T-helper 1 cell treated with Interleukin-12 subunit alpha and Interleukin-12 subunit beta and Interleukin-4 antibody, amounts not matched to agents 30 ng/mL and 1 ng/mL, for 36 hours (primary cell): Measurements from ENCODE around the gene KCNG2. TPM values are rescaled to one million over a fixed set of nuclear protein-coding genes. Genes with fewer than 3 reads are reported as not detected.
"Not testable (repeated sequence)": the region's sequence is repeated elsewhere in the genome, so short reads cannot be mapped to it uniquely, and the experiment has no call there.

Experiments used
- intact Hi-C: fragments of 100-400 bp; cut with micrococcal nuclease; formaldehyde crosslinking; loops from one replicate; pipeline ENCODE4 v1.15.1; 2024
- total RNA-seq: library from RNA; stranded (reverse); gene quantifications from 2 replicates; pipeline ENCODE4 v1.2.3, GENCODE V29; 2022

The KCNG2 gene
- total RNA-seq, 1 donor from 2014 or later = not detected

DNA sequence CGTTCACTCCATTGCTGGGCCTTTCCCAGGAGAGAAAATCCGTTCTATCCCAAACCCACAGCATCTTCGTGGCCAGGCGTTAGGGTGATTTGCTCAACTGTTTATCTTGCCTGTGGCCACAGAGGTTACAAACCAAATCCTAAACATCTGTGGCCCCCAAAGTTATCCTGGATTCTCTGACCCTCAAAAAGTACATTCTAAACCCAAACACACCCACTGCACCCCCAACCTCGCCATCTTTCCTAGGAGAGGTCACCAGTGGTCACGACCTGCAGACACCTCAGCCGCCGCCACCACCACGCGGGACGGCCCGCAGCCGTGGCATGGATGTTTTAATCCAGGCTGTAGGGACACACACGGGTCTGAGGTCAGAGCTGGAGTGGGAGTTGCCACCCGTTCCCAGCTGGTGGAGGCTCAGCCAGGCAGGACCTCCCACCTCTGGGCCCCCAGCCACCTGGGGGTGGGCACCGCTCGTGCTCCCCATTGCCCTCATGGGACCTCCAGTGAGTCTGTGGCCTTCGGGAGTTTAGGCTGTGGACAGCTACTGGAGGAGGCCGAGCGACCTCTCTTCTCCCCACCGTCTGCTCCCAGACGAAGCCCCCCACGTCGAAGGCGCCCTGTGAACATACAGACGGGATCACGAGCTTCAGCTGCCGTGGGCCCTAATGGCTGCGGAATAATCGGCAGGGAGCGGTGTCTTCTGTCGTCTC lies 72.0 kb downstream of the KCNG2 start:
- intact Hi-C loops = no loop called here

DNA sequence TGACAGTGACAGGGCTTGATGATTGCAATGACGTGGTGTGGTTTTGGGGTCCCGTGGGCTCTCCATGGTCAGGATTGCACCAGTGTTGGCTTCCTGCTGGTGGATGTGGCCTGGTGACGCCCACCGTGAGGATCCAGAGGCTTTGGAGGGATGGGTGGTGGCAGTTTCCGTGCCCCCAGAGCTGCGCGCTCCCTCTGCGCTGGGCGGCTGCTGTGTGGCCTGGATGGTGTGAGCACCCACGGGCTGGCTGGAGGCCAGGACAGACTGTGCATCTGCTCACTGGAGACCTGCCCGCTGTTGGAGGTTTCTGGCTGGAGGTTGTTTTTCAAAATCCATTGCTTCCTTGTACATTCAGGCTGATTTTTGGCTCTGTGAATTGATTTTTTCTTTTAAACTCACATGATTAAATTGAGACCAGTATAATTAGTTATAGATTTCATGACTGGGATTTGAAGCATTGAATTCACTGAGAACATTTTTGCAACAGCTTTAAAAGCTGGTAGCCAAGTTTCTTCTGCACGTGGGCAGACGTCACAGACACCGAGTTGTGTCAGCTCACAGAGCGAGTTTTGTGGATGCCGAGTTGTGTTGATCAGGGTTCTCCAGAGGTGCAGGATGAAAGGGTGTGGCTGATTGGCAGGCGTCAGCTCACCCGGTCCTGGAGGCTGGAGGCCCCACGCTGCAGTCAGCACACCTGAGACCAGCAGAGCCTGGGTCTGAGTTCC lies 72.7 kb downstream of the KCNG2 start:
- intact Hi-C loops = no loop called here

DNA sequence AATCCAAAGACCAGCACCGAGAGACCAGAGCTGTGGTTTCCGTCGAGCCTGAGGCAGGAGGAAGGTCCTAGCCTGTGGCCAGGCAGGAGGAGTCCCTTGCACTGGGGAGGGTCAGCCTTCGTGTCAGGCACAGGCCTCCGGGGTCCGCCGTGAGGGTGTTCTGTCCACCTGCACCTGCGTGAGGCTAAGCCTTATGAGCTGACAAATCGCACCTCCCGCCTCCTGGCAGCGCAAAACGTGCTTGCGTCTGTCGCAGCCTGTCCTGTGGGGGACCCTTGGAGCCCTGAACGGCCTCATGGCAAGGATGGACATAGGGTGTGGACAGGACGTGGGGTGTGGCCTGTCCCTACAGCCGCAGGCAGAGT lies 73.3 kb downstream of the KCNG2 start:
- intact Hi-C loops = no loop called here

DNA sequence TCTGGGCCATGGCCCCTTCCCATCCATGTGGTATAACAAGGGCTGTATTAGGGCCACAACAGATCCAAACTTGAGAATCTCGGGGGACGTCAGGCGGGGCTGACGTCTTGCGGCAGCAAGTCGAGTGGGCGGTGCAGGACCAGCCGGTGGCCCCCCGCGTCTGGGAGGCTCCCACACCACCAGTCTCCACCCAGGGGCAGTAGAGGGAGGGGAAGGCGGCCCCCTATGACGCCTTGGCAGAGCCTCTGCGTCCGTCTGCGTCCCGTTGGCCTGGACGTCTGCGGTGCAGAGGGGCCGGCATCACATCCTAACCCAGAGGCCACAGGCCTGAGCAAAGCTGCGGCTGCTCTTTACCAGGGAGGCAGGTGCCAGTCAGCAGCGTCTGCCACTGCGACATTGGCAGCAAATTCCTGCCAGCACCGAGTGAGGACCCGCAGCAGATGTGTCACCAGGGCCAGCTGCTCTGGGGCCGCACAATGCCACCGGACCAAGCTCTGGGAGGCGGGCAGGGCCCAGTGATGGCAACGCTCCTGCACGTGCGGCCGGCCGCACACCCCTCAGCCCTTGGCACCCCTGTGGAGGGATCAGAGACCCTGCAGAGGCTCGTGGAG lies 73.8 kb downstream of the KCNG2 start:
- intact Hi-C loops = no loop called here

DNA sequence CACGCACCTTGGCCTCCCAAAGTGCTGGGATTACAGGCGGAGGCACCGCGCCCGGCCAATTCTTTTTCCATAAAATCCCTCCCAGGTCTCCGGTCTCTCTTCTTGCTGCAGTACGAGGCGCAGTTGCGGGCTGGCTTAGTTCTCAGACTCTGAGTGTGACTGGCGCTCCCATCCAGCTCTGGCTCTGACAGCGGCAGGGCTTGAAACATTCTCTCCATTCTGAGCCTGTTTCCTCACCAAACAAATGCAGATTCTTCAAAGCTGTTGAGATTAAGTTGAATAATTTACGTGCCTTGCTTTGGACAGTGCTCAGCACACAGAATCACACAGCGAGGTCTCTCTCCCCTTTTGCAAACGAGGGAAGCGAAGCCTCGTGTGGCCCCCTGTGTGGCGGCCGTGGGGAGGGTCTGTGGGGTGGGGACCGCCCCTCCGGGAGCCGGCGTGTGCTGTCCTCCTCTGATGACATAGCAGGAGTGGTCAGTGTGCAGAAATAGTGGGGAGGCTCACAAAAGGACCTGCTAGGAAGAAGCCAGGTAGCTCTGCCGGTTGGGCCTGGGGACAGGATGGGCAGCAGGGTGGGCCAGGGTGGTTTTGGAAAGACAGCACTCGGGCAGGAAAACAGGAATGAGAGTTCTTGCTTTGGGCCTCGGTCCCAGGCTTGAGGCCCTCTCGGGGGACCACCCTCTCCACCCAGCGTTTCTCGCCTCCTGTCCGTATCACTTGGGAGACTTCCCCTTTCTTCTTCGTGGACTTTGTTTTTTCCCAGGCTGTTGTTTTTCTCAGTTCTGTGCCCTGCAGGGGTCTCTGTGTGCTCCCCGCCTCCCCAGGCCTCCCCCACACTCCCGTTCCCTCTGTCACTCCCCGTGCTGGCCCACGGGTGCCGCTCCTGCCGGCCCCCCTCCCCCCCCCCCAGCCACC lies 75.0 kb downstream of the KCNG2 start:
- intact Hi-C loops = no loop called here

DNA sequence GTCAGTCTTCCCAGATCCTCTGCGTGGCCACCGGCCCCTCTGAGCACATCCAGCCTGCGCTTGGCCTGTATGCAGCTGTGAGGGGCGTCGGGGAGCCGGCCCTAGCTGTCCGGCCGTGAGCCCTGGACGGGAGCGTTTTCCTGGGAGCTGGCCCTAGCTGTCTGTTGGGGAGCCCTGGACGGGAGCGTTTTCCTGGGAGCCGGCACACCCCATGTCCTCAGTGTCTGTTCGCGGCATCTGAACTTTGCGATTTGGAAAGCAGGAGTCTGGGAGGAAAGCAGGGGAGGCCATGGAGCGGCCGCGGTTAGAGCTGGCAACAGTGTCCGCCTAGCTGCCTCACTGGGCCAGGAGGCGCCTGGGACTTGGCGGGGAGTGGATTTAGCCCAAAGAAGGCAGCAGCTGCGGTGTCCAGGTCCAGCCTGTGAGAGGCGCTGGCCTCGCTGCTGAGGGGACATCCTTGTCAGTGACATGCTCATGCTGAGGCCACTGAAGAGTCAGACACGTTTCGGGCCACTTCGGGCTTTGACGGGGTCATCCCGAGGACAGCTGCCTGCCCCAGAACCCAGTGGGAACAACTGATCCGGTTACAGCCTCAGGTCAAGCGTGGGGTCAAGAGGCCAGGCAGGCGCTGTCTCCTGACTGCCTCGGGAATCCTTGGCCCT lies 75.8 kb downstream of the KCNG2 start:
- intact Hi-C loops = no loop called here

DNA sequence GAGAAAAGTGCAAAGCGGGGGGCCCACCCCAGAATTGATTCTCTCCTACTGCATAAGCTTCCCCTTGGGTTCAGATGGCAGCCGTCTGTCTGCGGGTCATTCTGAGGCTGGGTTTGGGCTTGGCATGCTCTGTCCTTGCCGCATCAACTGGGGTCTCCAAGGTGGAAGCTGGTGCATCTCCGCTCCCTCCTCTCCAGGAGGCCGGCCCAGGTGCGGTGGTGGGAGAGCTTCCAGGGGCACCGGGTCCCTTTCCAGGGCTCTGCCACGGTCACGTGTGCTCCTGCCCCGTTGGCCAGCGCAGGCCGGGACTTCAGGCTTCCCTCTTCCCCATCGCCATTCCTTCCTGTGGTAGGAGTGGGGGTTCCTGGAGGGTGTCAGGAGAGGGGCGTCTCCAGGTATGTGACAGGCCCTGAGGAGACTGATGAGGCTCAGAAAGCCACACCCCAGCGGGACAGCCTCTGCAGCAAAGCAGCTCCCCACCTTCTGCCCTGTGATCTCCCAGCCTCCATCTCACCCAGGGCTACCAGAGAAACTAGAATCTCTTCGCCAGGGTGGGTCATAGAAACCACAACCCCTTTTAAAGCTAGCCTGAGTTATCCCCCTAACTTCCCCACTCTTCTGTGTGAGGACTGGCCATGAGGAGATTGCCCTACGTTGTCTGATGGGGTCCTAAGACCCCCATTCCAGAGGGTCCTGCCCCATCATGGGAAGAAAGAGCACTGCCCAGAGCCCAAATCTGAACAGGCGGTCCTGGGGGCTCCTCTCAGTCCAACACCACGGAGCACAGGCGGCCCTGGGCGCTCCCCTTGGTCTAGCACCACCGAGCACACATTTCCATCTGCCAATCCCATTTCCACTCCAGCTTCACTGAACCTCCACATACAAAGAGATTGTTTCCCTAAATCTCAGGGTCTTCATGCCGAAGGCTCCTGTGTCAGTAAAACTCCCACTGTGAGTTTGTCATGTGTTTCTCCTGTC lies 77.1 kb downstream of the KCNG2 start:
- intact Hi-C loops = no loop called here

DNA sequence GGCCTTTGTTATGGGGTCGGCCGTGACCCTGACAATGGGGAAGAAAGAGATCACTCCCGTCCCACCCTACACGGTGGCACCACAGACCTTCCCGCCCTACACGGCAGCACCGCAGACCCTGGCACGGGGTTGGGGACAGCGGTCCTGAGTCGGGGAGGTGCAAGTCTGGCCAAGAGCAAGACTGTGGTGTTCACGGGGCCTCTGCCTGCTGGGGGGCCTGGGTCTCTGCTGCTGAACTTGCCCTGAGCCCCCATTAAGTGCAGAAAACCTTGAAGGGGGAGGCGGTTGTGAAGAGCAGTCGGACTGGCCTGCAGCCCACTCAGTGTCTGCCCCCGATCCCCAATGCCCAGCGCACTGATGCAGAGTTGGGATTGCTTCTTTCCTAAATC lies 77.8 kb downstream of the KCNG2 start:
- intact Hi-C loops = no loop called here

DNA sequence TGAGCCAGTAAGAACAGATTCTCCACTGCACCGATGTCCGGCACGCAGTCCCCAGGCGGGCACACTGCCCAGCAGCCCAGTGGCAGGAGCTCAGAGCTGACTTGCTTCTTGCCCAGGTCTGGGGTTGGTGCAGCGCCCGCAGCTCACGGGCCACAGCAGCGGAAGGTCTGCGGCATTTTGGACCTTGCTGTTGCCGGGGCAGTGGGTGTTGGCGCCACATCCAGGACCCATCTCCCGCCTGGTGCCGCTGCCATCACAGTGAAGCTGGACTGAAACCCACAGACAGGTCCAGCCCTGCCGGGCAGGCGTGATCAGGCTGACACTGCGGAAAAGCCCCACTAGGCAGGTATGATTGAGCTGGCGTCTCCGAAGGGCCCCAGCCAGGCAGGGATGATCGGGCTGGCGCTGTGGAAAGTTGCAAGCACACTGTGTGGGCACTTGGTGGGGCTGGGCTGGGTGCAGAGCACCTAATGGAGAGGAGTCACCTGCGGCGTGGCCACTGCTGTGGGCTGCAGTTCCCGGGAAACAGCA lies 78.3 kb downstream of the KCNG2 start:
- intact Hi-C loops = no loop called here

DNA sequence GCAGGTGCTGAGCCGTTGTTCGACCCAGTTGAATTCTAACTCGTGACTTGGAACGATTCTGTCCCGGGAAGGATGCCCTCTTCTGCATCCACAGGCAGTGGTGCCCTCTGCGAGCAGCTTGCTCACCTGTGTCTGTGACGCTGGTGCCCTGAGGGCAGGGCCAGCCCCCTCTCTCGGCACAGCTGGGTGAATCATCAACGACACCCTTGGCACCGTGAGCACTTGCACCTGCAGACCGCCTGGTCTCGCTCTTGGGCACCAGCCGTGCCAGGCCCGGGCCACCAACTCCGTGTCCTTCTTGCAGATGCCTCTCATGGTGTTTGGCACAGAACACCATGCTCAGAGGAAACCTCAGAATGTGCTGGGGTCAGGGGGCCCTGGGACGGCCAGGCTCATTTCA lies 78.8 kb downstream of the KCNG2 start:
- intact Hi-C loops = no loop called here

DNA sequence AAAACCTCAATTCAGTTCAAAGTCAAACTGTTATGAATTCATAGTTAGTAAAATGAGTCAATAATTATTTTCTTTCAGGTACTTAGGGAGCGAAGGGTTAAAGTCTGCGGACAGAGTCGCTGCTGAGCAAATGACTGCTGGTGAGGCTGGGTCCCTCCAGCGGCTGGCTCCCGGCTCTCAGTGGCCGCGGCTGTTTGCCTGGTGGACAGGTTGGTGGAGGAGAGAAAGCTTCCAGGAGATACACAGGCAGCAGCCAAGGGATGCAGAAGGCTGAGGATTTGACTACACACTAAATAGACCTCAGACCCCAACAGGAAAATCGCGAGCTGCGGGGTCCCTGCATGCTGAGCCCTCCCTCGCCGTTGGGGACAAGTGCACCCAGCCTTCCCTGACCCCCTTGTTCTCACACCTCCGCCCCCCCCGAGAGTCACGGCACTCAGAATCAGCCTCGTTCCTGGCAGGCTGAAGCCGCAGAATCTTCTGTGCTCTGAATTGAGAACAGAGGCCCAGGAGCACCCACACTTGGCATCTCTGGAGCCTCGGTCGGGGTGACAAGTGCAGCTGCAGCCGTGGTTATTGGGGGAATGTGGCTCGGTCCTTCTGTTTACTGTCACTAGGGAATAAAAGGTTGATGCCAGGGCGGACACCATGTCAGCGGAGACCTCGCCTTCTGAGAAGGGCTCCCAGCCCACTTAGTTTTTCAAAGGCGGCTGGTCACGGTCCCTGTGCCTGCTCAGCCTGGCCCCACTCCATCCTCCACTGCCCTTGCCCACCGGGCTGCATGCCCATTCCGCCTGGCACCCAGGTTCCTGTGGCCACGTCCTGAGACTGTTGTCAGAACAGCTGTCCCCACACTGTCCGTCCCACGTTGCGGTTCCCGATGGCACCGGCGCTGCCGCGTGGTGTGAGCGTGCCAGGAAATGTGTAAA lies 79.7 kb downstream of the KCNG2 start:
- intact Hi-C loops = no loop called here

DNA sequence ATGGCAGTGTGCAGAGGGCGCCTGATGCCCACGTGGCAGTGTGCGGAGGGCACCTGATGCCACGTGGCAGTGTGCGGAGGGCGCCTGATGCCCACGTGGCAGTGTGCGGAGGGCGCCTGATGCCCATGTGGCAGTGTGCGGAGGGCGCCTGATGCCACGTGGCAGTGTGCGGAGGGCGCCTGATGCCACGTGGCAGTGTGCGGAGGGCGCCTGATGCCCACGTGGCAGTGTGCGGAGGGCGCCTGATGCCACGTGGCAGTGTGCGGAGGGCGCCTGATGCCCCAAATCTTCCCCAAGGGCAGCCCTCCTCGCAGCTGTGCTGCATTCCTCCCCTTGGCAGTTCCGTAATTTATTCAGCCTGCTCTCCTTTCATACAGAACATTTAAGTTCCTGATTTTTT lies 80.5 kb downstream of the KCNG2 start:
- intact Hi-C loops = not testable (repeated sequence)

DNA sequence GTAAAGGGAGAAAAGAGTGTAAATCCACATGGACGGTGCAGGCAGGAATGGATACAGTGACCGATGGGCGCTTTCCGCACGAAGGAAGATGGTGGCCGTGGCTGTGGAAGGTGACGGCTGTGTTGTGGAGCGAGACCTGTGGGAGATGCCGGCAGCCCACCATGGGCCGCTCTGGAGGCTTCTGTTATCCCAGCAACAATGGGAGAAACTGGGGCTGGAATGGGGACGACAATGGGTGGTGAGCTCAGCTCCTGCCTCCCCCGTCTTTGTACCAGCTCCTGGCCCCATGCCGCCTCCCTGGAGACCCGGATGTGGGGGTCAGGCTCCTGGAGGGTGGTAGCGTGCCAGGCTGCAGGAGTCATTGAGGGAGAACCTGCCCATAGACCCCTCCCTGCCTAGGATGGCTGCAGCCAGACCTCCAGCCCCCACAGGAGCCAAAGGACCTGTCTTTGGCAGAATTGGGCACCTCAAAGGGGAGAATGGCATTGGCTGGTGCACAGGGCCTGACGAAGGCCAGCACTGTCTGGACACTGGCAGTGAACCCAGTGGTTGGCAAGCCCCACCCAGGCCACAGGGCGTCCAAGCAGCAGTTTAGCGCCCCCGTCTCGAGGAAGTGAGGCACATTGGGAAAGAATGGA lies 81.1 kb downstream of the KCNG2 start:
- intact Hi-C loops = no loop called here

DNA sequence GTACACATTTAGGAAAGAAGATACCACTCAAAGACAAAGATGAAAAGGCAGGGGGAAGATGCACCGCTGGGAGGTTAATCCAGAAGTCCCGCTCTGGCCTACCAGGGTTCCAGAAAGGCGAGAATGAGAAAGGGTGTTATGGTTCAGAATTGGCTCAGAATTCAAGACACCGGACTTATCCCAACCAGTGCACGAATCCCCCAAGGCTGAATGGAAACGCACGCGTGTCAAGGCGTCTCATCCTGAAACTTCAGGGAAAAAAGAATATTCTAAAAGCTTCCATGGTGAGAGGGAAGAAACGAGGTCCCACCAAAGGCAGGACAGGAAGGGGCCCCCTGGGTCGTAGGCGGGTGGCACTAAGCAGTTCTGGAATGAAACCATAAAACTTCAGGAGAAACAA lies 81.8 kb downstream of the KCNG2 start:
- intact Hi-C loops = no loop called here

DNA sequence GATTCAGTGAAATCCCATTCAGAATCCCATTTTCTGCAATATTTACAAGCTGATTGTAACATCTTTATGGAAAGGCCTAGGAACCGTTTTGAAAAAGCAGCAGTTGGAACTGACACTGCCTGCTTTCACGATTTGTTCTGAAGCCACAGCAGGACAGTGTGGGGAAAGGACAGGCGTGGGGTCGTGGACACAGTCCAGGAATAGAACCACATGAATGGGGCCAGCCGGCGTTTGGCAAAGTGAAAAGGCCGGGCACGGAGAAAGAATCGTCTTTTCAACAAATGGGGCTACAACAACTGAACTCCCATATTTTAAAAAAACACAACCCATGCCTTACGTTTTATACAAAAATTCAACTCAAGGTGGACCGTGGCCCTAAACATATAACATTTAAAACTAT lies 84.0 kb downstream of the KCNG2 start:
- intact Hi-C loops = no loop called here

DNA sequence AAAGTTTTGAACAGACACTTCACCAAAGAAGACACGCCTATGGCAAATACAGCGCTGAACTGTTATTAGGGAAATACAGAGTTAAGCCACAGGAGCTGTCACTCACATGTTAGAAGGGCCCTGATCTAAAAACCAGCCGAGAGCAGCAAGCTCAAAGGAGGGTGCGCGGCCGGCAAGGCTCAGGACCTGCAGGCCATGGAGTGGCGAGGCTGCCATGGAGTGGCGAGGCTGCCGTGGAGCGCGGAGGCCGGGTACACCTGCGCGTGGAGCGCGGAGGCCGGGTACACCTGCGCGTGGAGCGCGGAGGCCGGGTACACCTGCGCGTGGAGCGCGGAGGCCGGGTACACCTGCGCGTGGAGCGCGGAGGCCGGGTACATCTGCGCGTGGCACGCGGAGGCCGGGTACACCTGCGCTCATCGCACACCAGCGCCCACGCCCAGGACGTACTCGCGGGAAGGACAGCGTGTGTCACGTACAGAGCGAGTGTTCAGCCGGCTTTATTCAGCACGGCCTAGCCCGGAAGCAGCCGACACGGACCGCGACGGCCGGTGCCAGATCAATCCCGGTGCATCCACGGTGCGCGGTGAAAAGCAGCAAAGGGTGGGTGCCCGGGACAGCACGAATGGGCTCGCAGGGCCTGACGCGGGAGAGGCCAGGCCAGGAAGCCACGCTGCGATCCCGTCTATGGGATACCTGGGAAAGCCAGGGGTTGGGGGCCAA lies 84.9 kb downstream of the KCNG2 start:
- intact Hi-C loops = no loop called here

DNA sequence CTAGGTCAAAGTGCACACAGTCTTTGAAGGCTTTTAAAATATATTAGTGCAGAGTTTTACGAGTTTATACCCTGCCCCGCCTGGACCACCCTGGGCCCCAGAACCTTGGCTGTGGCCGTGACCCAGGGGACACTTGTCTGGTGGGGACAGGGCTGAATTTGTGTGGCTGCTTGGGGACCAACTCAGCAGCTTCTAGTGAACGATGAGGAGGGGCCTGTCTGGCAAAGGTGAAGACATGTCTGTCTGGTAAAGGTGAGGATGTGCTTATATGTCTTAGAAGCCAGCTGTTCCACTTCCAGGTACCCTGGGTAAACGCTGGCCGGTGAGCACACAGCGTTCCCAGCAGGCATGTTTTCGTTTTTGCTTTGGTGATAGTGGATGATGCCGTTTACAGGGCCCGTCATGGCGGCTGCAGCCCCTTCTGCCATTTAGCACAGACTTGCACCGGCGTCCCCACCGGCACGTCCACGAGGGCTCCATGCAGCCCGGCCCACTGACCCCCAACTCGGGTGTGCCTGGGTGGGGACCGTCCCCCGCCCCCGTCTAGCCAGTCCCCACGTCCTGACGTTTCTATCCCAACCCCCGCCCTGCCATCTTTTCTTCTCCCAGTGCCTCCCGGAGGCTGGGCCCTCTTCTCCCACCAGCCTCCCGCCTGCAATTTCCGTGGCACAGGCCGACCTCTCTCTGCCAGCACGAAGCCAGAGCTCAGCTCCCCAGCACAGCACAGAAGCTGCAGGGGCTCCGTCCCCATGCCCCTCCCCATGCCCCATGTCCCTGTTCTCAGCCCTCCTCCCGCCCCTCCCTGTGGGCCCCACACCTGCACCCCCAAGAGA lies 85.9 kb downstream of the KCNG2 start:
- intact Hi-C loops = no loop called here
